ENCODE results near the gene RMRP.

RMRP gene

DNA sequence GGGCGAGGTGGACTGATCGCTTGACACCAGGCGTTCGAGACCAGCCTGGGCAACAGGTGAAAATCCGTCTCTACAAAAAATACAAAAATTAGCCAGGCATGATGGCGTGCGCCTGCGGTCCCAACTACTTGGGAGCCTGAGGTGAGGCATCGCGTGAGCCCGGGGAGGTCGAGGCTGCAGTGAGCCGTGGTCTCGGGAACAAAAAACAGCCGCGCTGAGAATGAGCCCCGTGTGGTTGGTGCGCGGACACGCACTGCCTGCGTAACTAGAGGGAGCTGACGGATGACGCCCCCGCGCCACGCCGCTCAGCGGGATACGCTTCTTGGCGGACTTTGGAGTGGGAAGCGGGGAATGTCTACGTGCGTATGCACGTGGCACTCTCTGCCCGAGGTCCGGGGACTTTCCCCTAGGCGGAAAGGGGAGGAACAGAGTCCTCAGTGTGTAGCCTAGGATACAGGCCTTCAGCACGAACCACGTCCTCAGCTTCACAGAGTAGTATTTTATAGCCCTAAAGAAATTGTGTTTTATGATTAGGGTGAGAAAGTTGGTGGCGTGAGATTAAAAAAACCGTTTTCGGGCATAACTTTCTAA is at the start of gene RMRP:
TSS of gene RMRP (minus strand) at position 474 of the 591 bp plus-strand sequence.
- peak; percentile 99 for DNase-seq (ENCODE audit: low spot score)

DNA sequence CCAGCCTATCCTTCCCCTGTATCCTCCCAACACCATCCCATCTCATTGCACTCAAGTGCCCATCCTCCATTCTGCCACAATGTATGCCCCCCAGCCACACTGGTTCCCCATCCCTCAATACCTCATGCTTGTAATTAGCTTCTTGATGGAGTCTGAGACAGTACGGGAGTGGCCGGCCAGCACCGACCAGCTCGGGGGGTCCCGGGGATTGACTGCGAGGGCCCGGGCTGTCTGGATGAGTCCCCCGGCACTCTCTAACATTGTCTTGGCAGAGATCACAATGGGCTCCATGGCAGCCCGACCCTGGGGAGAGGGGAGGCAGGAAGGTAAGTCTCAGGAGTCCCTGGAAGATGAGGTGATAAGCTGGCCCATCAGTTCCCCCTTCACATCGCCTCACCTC is 49.1 kb upstream of the RMRP start:
- DNase-seq (ENCODE audit: low spot score), result no peak

DNA sequence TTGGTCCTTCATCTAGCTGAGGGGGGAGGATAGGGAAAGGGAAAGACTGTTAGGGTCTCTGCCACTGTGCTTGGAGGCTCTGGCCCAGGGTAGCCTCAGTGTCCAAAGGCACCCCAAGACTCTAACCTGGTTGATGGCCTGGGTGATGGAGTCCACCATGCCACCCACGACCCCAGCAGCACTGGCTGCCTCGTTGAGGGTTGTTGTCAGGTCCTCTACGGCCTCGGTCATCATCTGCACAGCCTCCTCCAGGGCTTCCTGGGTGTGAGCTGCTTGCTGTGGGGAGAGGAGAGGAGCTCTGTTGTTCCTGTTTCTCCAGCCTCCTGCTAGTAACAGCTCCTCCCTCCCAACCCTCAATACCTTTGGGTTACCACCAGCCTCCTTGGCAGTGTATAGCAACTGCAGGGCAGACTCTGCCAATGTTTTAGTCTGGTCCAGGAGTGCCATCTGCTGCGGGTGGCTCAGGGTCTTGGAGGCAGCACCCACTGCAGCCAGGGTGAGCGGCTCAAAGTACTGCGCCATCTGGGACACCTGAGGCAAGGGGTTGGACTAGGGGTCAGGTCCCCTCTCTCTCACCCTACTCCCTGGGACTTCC is 48.1 kb upstream of the RMRP start:
- peak; percentile 92 for DNase-seq (ENCODE audit: low spot score)

DNA sequence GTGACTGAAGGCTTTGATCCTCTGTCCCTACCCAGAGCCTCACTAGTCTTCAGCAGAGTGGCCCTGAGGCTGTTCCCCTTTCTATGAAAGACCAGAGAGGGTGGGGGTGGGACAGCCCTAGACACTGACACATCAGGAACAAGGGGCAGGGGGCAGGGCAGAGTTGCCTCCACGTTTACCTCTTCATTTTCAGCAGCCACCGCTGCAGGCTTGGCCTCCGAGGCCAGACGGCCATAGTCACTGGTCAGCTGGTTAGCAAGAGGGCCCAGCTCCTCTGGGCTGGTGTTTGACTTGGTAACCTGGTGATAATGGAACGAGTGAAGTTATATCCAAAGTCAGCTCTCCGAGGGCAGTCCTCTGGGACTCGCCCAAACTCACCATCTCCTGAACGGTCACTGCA is 47.6 kb upstream of the RMRP start:
- DNase-seq (ENCODE audit: low spot score), result no peak

DNA sequence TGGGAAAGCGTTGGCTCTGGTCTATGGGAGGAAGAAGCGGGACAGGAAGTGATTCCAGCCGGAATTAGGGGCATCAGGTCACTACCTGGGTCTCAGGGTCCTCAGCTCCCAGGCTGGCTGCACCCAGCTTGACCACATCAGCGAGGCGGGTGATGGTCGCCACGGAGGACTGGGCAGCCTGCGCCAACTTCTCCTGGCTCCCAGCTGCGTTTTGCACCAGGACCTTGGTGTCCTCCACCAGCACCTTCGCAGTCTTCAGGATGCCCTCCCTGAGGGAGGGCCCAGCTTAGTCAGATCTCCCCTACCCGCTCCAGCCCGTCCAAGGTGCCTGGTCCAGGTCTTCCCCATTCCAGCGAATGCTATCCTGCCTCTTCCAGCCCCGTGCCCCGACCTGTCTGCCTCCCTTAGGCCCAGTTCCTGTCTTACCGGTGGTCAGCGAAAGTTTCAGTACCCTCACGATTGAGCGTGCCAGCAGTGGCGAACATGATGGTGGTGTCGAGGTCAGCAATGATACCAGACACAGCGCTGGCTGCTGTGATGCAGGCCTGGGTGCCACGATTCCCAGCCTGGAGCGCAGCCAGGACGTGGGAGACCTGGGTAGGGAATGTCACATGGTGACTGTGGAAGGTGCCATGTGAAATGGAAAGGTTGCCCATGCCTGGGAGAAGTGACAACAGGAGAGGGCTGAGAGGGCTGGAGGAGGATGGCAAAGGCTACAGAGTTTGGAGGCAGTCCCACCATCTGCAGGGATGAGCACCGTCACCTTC is 46.3 kb upstream of the RMRP start:
- DNase-seq (ENCODE audit: low spot score), result no peak

DNA sequence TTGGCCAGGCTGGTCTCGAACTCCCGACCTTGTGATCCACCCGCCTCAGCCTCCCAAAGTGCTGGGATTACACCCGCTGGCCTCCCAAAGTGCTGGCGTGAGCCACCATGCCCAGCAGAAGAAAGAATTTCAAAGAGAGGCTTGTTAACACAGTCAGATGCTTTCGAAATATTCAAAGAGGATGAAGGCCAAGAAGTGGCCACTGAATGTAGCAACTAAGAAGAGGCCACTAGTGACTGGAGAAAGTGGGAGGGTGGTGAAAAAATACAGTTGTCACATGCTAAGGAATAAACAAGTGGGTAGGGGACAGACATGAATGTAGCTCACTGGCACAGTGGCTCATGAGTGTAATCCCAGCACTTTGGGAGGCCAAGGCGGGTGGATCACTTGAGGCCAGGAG is 44.9 kb upstream of the RMRP start:
- no peak for DNase-seq (ENCODE audit: low spot score)

DNA sequence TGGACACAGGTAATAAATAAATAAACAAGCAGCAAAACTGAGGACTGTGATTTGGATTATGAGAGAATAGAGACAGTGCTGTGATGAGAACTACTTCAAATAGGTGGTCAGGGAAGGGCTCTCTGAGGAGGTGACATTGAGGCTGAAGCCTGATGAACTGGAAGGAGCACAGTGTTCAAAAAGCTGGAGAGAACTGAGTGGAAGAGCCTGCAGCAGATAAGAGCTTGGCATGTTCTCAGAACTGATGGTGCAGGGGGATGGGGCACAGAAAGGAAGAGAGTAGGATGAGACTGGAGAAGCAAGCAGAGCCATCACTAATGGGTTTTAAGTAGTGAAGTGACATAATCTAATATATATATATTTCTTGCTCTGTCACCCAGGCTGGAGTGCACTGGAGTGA is 43.1 kb upstream of the RMRP start:
- no peak for DNase-seq (ENCODE audit: low spot score)

DNA sequence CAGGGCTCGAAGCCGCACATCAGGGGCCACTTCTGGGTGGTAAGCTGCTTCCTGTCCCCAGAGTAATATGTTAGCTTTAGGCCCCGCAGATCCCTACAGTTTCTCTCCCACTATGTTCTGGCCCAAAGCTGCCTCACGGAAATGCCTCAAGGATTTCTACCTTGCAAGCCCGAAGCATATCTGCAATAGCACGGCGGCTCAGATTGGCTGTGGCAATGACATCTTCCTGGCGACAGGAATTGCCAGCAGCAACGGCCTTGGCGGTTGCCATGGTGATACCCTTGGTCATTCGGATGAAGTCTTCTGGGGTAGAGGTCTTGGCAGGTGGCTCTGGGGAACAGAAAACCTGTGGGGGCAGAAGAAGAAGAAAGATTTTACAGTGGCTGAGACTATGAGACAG is 42.2 kb upstream of the RMRP start:
- DNase-seq (ENCODE audit: low spot score), result no peak

DNA sequence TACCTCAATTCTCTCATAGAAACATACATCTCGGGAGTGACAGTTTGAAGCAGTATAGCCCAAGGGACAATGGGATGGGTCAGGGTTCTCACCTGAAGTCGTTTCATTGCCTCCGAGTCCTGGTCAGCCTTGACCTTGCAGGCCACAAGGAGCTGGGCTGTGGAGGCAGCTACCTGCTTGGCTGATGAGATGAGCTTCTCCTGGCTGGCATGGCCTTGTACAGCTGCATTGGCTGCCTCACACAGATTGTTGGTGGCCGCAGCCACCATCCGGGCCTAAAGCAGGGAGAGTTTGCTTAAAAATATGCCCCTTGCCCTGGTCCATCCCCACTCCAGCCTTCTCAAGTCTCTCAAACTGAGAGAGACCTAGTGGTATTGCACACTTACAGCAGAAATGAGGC is 40.4 kb upstream of the RMRP start:
- DNase-seq (ENCODE audit: low spot score), result no peak

DNA sequence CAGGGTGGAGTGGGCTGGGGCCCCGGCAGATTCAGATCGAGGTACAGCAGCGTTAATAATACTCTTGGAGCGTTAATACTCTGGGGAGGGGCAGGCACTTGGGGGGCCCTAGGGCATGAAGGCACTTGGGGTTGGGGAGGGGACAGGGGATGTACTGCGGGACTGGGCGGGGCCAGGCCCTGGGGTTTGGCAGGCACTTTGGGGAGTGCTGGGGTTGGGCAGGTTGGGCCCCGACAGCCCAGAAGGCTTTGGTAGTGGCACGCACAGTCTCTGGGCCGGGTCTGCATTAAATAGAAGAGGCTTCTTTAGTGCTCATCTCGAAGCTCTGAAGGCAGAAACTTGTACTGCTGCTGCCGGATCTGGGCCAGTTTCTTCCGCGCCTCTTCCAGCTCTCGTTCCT is 39.7 kb upstream of the RMRP start:
- DNase-seq (ENCODE audit: low spot score), result no peak

DNA sequence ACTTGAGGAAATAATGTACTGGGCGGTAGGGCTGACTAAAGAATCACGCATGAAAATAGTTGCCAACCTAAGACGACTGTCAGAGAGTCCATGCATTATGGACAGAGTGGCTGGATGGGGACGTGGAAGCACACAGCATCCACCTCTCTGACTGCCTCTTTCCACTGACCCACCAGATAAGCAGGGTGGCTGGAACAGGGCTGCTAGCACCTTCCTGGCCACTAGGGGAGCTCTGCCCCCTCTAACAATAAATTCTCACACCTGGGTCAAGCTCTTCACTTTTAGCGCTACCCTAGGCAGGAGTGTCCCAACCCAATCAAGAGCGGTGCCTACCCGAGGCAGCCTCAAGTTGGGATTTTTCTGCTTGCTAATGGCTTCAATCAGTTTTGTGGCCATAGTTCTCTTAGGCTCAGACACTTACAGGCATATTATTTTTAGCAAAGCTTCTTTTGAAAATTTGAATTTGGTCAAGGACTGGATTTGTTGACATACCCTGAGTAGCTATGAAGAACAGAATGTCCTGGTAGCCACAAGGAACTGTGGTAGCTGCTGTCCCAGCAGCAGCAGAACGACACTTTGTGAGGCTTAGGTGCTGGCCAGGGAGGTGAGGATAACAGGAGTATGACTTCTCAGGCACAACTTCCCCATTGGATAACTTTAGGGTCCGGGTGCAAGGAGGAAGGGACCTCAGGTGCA is 38.8 kb upstream of the RMRP start:
- peak; percentile 80 for DNase-seq (ENCODE audit: low spot score)

DNA sequence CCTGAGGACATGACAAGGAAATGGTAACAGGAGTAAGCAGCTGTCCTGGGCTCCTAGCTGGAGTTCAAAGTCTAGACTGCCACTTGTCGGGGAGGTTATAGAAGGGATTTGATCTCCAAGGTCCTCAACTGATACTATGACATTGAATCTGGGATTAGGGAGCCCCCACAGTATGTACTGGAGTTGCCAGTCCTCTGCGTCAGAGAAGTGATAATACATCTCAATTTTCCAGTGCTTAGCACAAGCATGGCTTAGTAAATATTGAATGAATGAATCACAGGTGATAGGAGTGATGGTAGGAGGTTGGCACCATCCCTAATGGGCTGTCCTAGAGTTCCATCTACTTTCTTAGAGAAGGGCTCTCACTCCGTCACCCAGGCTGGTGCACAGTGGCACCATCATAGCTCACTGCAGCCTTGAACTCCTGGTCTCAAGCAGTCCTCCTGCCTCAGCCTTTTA is 38.2 kb upstream of the RMRP start:
- DNase-seq (ENCODE audit: low spot score), result no peak

DNA sequence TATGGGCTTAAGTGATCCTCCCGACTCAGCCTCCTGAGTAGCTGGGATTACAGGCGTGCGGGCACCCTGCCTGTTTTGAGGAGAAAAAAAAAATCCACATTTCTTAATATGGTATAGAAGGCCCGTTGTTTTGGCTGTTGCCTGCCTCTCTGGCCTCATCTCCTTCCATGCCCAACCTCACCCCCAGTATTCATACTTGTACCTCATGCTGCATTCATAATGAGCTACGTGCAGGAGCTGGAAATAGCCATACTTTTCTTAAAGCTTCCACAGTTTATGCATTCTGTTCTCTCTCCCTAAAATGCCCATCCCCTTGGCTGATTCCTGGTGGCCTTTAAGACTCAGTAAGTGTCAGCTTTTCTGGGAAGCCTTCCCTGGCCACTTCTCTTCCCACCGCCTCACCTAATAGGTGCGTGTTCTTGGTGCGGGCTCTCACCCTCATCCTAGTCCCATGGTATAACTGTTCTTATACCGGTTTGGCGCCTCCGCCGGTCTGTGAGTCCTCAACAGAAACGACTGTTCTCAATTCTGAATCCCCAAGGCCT is 34.0 kb upstream of the RMRP start:
- no peak for DNase-seq (ENCODE audit: low spot score)

DNA sequence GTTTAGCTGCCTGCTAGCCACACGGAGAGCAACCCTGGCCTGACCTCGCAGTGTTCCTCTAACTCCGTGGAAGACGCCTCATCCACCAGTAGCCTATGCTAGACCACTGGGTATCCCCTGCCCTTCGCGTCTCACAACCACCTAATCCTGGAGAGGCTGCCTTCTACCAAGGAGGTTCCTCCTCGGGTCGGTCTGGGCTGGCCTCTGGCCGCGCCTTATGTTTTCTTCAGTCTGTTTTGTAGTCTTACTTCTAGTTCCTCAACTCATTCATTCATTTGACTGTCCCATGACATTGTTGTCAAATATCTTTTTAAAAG is 33.5 kb upstream of the RMRP start:
- DNase-seq (ENCODE audit: low spot score), result peak; percentile 69

DNA sequence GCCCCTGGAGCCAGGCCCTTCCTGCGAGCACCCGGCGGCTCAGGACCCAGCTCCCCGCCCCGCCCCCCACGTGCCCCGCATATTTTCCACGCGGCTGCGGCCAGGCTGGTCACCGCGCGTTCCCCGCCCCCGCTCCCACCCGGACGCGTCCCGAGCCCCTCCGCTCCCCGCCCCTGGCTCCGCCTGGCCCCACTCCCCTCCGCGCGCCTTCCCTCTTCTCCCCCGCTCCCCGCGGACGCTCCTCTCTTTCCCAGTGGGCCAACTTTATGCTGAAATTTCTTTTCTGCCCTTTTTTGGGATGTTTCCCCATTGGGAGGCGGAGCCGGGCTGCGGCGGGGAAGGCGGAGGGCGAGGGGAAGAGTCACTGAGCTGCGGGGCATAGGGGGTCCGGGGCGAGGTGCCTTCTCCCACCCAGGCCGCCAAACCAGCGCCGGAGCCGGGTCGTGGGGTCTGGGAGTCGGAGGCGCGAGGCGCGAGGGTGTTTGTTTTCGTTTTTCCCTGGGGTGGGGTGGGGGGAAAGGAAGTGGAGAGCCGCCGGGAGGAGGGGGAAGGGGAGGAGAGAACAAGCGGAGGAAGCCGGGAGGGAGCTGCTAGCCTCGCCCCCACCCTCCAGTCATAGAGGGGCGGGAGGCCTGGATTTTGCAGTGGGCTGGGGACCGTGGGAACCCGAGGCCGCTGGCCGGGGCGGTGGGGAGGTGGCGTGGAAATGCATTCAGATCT is 33.0 kb upstream of the RMRP start:
- peak; percentile 79 for DNase-seq (ENCODE audit: low spot score)

DNA sequence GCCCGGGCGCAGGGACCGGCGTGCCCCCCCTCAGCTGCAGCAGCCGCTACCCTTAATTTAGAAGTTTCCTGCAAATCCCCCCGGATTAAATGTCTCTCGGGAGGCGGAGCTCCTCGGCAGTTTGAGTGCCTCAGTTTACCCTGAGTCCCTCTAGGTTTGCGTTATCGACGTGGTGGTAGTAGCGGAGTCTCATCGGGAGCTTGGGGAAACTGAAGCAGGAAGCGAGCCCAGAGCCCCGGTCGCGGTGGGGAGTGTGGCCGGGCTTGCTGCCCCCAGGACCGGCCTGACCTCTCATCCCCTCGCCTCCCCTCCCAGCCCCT is 32.4 kb upstream of the RMRP start:
- no peak for DNase-seq (ENCODE audit: low spot score)

DNA sequence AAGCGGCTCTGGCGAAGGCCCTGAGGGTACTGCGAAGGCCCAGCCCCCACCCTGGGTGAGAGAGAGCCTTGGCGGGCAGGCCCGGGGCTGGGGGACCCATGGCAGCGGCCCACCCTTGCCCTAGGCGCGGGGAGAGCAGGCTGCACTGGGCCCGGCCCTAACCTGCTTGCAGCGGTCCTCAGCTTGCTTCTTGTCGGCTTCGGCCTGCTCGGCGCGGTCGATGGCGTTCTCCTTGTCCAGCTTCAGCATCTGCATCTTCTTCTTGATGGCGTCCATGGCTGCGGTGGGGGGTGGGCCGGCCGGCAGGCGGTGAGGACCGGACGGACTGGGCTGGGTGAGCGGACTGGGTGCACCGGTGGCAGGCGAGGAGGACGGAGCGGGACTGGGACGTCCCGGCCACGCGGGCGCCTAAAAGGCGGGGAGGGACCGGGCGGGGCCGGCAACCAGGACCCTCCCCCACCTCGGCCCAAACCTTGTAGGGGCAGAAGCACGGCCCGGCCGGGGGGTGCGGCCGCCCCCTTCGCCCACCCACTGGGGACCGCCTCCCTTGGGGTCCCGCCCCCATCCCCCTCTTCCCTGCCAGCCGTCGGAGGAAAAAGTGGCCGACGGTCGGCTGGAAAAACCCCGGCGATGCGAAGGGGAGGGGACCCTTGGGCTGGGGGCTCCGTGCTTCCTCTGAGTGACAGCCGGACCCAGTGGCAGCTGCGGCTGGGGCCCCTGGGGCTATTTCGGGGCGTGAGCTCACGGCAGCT is 31.9 kb upstream of the RMRP start, which contains the start of gene TPM2:
TSS of gene TPM2 (minus strand) at position 384 of the 752 bp plus-strand sequence. CDS start at position 276, 108 bp downstream.
- peak; percentile 54 for DNase-seq (ENCODE audit: low spot score)

DNA sequence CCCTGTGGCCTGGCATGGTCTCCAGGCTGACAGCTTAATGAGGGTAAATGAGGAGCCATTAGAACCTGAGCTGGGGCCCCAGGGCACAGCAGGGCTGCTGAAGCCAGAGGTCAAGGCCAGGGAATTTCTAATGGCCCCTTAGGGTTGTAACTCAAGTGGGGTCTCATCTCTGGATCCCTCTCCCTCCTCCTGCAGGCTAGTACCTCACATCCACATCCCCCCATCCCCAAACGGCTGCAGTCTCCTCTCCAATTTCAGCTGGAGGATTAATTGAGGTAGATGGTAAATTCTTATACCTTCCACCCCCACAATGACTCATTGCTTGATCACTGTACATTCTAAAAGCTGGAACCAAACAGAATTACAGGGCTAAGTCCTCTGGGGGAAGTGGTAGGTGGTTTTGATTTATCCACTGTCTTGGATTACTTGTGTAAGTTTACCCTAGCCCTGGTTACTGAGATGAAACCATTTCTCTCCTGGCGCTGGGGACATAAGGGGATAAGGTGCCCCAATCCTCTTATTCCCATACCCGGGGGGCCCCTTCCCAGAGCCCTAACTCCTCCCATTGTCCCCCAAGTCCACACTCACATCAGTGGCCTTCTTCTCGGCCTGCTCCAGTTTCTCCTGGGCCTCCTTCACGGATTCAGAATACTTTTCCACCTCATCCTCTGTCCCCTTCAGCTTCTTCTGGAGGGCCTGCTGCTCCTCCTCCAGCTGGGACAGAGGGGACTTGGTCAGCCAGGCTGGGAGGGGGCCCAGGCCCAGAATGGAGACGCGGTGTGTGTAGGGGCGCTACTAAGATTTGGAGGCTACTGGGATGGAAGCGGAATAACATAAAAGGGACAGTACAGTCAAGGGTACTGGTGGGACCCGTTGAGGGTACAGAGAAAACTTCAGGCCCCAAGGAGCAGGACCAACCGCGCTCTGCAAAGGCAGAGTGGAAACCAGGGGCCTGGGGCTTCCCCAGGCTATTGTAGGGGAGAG is 31.0 kb upstream of the RMRP start:
- no peak for DNase-seq (ENCODE audit: low spot score)

DNA sequence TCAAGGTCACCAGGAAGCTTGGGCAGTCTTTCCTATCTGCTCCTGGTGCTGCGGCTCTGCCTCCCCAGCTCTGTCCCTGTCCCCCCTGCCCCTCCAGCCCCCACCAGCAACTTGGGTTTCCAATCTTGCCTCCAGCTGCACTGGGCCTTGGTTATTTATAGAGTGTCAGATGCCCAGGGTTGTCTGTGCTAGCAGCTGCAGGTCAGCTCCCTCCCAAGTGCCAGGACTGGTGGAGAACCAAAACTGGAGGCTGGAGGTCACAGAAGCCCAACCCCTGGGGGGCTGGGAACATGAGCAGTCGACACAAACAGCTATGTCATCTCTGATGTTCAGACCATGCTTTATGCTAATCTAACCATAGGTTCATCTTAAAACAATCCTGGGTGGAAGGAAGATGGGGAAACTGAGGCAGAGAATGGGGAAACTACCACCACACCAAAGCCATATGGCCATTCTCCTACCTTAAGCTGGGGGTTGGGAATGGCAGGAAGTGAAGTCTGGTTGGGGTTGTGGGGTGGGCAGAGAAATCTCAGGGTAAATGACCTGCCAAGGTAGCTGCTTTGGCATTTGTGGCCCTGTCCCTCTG is 30.2 kb upstream of the RMRP start:
- no peak for DNase-seq (ENCODE audit: low spot score)

DNA sequence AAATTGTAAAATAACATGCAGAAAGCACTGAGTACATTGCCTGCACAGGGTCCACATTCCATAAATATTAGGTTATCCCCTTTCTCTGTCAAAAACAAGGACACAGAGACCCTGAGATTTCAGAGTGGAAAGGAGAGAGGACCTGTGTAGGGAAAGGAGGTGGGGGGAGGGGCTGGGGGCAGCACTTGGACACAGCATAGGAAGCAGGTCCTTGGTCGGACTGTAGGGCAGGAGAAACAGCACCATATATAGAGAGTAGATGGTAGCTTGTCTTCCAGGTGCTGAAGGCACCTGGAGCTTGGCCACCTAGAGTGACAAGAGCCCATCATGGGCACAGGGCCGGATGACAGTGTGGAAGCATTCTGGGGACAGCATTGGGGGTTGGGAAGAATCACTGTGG is 29.5 kb upstream of the RMRP start:
- no peak for DNase-seq (ENCODE audit: low spot score)

Data from cerebellar cortex (tissue), 1 donor.